ENCODE measurements around the gene CRELD2.
"Not testable (repeated sequence)": the region's sequence is repeated elsewhere in the genome, so short reads cannot be mapped to it uniquely, and the experiment has no call there.

CRELD2 gene

GRCh38 chr22:49945042-49945794 lies 26.8 kb downstream of the CRELD2 start:
- not testable (repeated sequence) for DNase-seq (ENCODE audit: low read depth in 2 of 2)

GRCh38 chr22:49946612-49947295 lies 28.3 kb downstream of the CRELD2 start:
- DNase-seq (ENCODE audit: low read depth in 2 of 2): no peak

GRCh38 chr22:49947296-49947622 lies 28.8 kb downstream of the CRELD2 start:
- no peak for DNase-seq (ENCODE audit: low read depth in 2 of 2)

- no peak for DNase-seq (ENCODE audit: low read depth in 2 of 2)
Observed at GRCh38 chr22:49948116-49948957, 29.9 kb downstream of the CRELD2 start.

- no peak for DNase-seq (ENCODE audit: low read depth in 2 of 2)
Observed at GRCh38 chr22:49948958-49949913, 30.8 kb downstream of the CRELD2 start.

- DNase-seq (ENCODE audit: low read depth in 2 of 2): no peak
Observed at GRCh38 chr22:49949914-49950292, 31.5 kb downstream of the CRELD2 start.

GRCh38 chr22:49950396-49950994 lies 32.1 kb downstream of the CRELD2 start:
- DNase-seq (ENCODE audit: low read depth in 2 of 2): no peak

- no peak for DNase-seq (ENCODE audit: low read depth in 2 of 2)
Observed at GRCh38 chr22:49951000-49951677, 32.7 kb downstream of the CRELD2 start.

- no peak for DNase-seq (ENCODE audit: low read depth in 2 of 2)
Observed at GRCh38 chr22:49951678-49951985, 33.2 kb downstream of the CRELD2 start.

- no peak for DNase-seq (ENCODE audit: low read depth in 2 of 2)
Observed at GRCh38 chr22:49951986-49952896, 33.8 kb downstream of the CRELD2 start.

- no peak for DNase-seq (ENCODE audit: low read depth in 2 of 2)
Observed at GRCh38 chr22:49953027-49953679, 34.7 kb downstream of the CRELD2 start.

GRCh38 chr22:49953680-49954344 lies 35.4 kb downstream of the CRELD2 start:
- DNase-seq (ENCODE audit: low read depth in 2 of 2): no peak

GRCh38 chr22:49954354-49954753 lies 35.9 kb downstream of the CRELD2 start:
- no peak for DNase-seq (ENCODE audit: low read depth in 2 of 2)

- DNase-seq (ENCODE audit: low read depth in 2 of 2): no peak
Observed at GRCh38 chr22:49954991-49955580, 36.7 kb downstream of the CRELD2 start.

GRCh38 chr22:49955581-49956417 lies 37.4 kb downstream of the CRELD2 start:
- DNase-seq (ENCODE audit: low read depth in 2 of 2): no peak

GRCh38 chr22:49956418-49956770 lies 38.0 kb downstream of the CRELD2 start:
- no peak for DNase-seq (ENCODE audit: low read depth in 2 of 2)

All from activated CD4-positive, alpha-beta T cell treated with anti-CD3 and anti-CD28 coated beads for 24 hours (primary cell).